HepG2 (cell line): ENCODE results near the gene MYO1E. TPM values are rescaled to one million over a fixed set of nuclear protein-coding genes. Genes with fewer than 3 reads are reported as not detected.

Experiments used
- BRF2 ChIP-seq: sonication (generic); formaldehyde crosslinking; IDR thresholded peaks from 2 replicates; pipeline ENCODE4 v1.8.1; 2022; ENCODE audit warnings: mild to moderate bottlenecking, missing genetic modification reagents
- ERF ChIP-seq: IDR thresholded peaks from 2 replicates; pipeline ENCODE4 v1.6.1; 2018; ENCODE audit warnings: missing biosample characterization, missing genetic modification reagents
- GABPA ChIP-seq, 2 experiments: IDR thresholded peaks; 2 replicates each; pipeline ENCODE4 v1.6.1; 2011 to 2016; ENCODE audit warnings: low read depth in 2 of 2, low read length in 1 of 2, missing biosample characterization in 1 of 2, missing genetic modification characterization in 1 of 2
- HDAC2 ChIP-seq: sonication (generic); formaldehyde crosslinking; IDR thresholded peaks from 2 replicates; pipeline ENCODE4 v1.4.0; 2020; ENCODE audit warnings: missing genetic modification reagents
- HIC2 ChIP-seq: sonication (generic); formaldehyde crosslinking; IDR thresholded peaks from 2 replicates; pipeline ENCODE4 v1.9.0; 2022; ENCODE audit warnings: low read depth, missing genetic modification reagents
- LCORL ChIP-seq, 2 experiments: fragments of 450-650 bp in 1 of 2; sonication (generic) in 1 of 2; formaldehyde crosslinking in 1 of 2; IDR thresholded peaks; 2 replicates each; pipeline versions ENCODE4 v1.5.0 to v1.6.1; 2017 to 2020; ENCODE audit warnings: antibody characterized with exemption in 1 of 2, missing genetic modification reagents in 1 of 2
- NONO ChIP-seq, 2 experiments: fragments of 450-650 bp in 1 of 2; sonication (generic) in 1 of 2; formaldehyde crosslinking in 1 of 2; IDR thresholded peaks in 1 of 2; conservative IDR thresholded peaks in 1 of 2; 2 replicates each; pipeline versions ENCODE4 v1.6.1 to v1.8.0; 2017 to 2022; ENCODE audit warnings: mild to moderate bottlenecking in 1 of 2, missing genetic modification reagents in 1 of 2, moderate library complexity in 1 of 2
- NR2F6 ChIP-seq, 2 experiments: IDR thresholded peaks; 2 replicates each; pipeline ENCODE4 v1.6.1; 2016; ENCODE audit warnings: antibody characterized with exemption in 1 of 2, mild to moderate bottlenecking in 1 of 2
- RXRA ChIP-seq: sonication (generic); formaldehyde crosslinking; IDR thresholded peaks from 2 replicates; pipeline ENCODE4 v1.5.1; 2020; ENCODE audit warnings: missing genetic modification reagents
- TFAP4 ChIP-seq: sonication (generic); IDR thresholded peaks from 2 replicates; pipeline ENCODE4 v1.6.1; 2016; ENCODE audit warnings: low read depth, borderline replicate concordance
- TFDP2 ChIP-seq: sonication (generic); formaldehyde crosslinking; IDR thresholded peaks from 2 replicates; pipeline ENCODE4 v1.4.0; 2020; ENCODE audit warnings: missing genetic modification reagents
- ZBTB33 ChIP-seq: sonication (generic); formaldehyde crosslinking; IDR thresholded peaks from 2 replicates; pipeline ENCODE4 v1.4.0; 2020; ENCODE audit warnings: missing genetic modification reagents
- ZNF232 ChIP-seq: sonication (generic); formaldehyde crosslinking; IDR thresholded peaks from 2 replicates; pipeline ENCODE4 v1.4.0; 2020; ENCODE audit warnings: missing genetic modification reagents, borderline replicate concordance
- ZNF280D ChIP-seq: sonication (generic); formaldehyde crosslinking; IDR thresholded peaks from 2 replicates; pipeline ENCODE4 v1.5.1; 2020; ENCODE audit warnings: mild to moderate bottlenecking, missing genetic modification reagents
- ZZZ3 ChIP-seq: sonication (generic); formaldehyde crosslinking; IDR thresholded peaks from 2 replicates; pipeline ENCODE4 v1.4.0; 2020; ENCODE audit warnings: missing genetic modification reagents, mild to moderate bottlenecking, borderline replicate concordance
- polyA plus RNA-seq, 8 experiments: library from polyadenylated mRNA; depleted of rRNA in 3 of 8; stranded (reverse) in 7 of 8; unstranded in 1 of 8; fragments of >200 nt; fragmentation: Illumina TruSeq in 4 of 8; extraction: Trizol in 4 of 8; gene quantifications; 2 replicates each; pipeline versions ENCODE4 v1.2.1 to v1.2.3, GENCODE V29; 2011 to 2016; ENCODE audit warnings: low read depth in 4 of 8, missing spikeins in 1 of 8, mixed read lengths in 1 of 8; ENCODE audit not compliant: insufficient read depth in 1 of 8
- total RNA-seq, 5 experiments: library from RNA; depleted of rRNA; stranded (reverse); fragments of >200 nt; fragmentation: Illumina TruSeq; extraction: Trizol; gene quantifications; 2 replicates each; pipeline ENCODE4 v1.2.3, GENCODE V29; 2016; ENCODE audit warnings: low read depth in 1 of 5

The MYO1E gene
- total and polyA plus RNA-seq, 2 of the 13 experiments (the other 11 are each of a cell fraction or from before 2014, with no cell fraction given): 15.7 to 25.1 TPM

- TF ChIP-seq NONO (IDR thresholded peaks at IDR 0.05) (no peak), NONO (CRISPR knock-in tag; conservative IDR thresholded peaks at IDR 0.05) (peak; percentile 58; the same call in 1 of the 2 replicates), LCORL (IDR thresholded peaks at IDR 0.05) (no peak), LCORL (CRISPR knock-in tag; IDR thresholded peaks at IDR 0.05) (peak; percentile 65; the same call in 1 of the 2 replicates), BRF2 (CRISPR knock-in tag) (no peak), GABPA (IDR thresholded peaks at IDR 0.05; ENCODE audit: low read depth, low read length) (no peak), GABPA (CRISPR knock-in tag; IDR thresholded peaks at IDR 0.05; ENCODE audit: low read depth) (peak; percentile 66), NR2F6 (IDR thresholded peaks at IDR 0.05) (peak; percentile 92), NR2F6 (CRISPR knock-in tag; IDR thresholded peaks at IDR 0.05) (peak; percentile 85), ZZZ3 (CRISPR knock-in tag) (no peak), ERF (CRISPR knock-in tag) (peak; percentile 72), ZNF280D (CRISPR knock-in tag) (0 out of 2 replicates have a peak, but pooled peaks have one; percentile 57), ZNF232 (CRISPR knock-in tag) (peak; percentile 28; the same call in 1 of the 2 replicates), HIC2 (CRISPR knock-in tag) (peak; percentile 66), RXRA (CRISPR knock-in tag) (peak; percentile 93; the same call in 1 of the 2 replicates), TFAP4 (0 out of 2 replicates have a peak, but pooled peaks have one; percentile 48), ZBTB33 (peak; percentile 63; the same call in 1 of the 2 replicates), HDAC2 (CRISPR knock-in tag) (peak; percentile 95), TFDP2 (CRISPR knock-in tag) (peak; percentile 56; the same call in 1 of the 2 replicates)
Observed at GRCh38 chr15:59276225-59277178, 96.2 kb downstream of the MYO1E start (continued).
